Heart right ventricle (tissue), 16 donors: Measurements from ENCODE around the gene CAPN15. TPM values are rescaled to one million over a fixed set of nuclear protein-coding genes. Genes with fewer than 3 reads are reported as not detected.
A peak's percentile ranks its signal among the peaks of the same experiment; 100 is the strongest.
"Not testable (repeated sequence)": the region's sequence is repeated elsewhere in the genome, so short reads cannot be mapped to it uniquely, and the experiment has no call there.

Experiments used
- ATAC-seq, 8 donors: fragments of 200-7000 bp; cut with Tn5 transposase; one replicate each; pipeline ENCODE4 v1.9.1; 2020; ENCODE audit warnings: mild to moderate bottlenecking in 8 of 8, moderate library complexity in 8 of 8, moderate number of reproducible peaks in 1 of 8
- DNase-seq, 2 donors: peaks; one replicate each; pipeline ENCODE4 v3.0.0-alpha.2; 2020
- H3K27ac ChIP-seq, 10 donors: fragments of 200-600 bp; sonication (generic) in 2 of 10; one replicate each; pipeline versions ENCODE4 v1.5.0 to v1.8.0; 2020 to 2022; ENCODE audit warnings: mild to moderate bottlenecking in 3 of 10
- H3K27me3 ChIP-seq, 7 donors: fragments of 200-600 bp; one replicate each; pipeline ENCODE4 v1.8.0; 2021 to 2022; ENCODE audit warnings: mild to moderate bottlenecking in 2 of 7
- H3K36me3 ChIP-seq, 9 donors: fragments of 200-600 bp; sonication (generic) in 1 of 9; one replicate each; pipeline versions ENCODE4 v1.5.0 to v1.8.0; 2020 to 2022; ENCODE audit warnings: mild to moderate bottlenecking in 2 of 9
- H3K4me1 ChIP-seq, 9 donors: fragments of 200-600 bp; sonication (generic) in 1 of 9; one replicate each; pipeline versions ENCODE4 v1.5.0 to v1.8.0; 2020 to 2022; ENCODE audit warnings: mild to moderate bottlenecking in 4 of 9
- H3K4me3 ChIP-seq, 10 donors: fragments of 200-600 bp; sonication (generic) in 2 of 10; one replicate each; pipeline versions ENCODE4 v1.5.0 to v1.8.0; 2020 to 2022; ENCODE audit warnings: mild to moderate bottlenecking in 7 of 10, moderate library complexity in 2 of 10
- H3K9me3 ChIP-seq, 11 donors: fragments of 200-600 bp in 10 of 11; sonication (generic) in 2 of 11; one replicate each; pipeline versions ENCODE4 v1.5.0 to v1.8.0; 2013 to 2022; ENCODE audit warnings: mild to moderate bottlenecking in 2 of 11, control low read depth in 1 of 11, moderate library complexity in 1 of 11
- CTCF ChIP-seq, 9 donors: fragments of 200-600 bp; sonication (generic) in 2 of 9; IDR thresholded peaks; one replicate each; pipeline versions ENCODE4 v1.5.0 to v1.8.0; 2021 to 2022; ENCODE audit warnings: antibody characterized with exemption in 9 of 9, mild to moderate bottlenecking in 5 of 9, moderate library complexity in 1 of 9
- WGBS, 2 donors: extraction: QIAGEN DNeasy Blood & Tissue Kit; methylation state at CpG; one replicate each; pipeline ENCODE4 v1.1.7; 2013; ENCODE audit warnings: inconsistent platforms in 1 of 2; 5-methylcytosine and 5-hydroxymethylcytosine counted together
- intact Hi-C, 10 donors: fragments of 100-400 bp; cut with DNase I; formaldehyde crosslinking; loops; one replicate each; pipeline versions ENCODE4 v1.11.1 to v1.14.2; 2022
- polyA plus RNA-seq, 2 donors: library from polyadenylated mRNA; stranded (reverse); fragments of 200-250 nt; gene quantifications; one replicate each; pipeline ENCODE4 v1.2.3, GENCODE V29; 2013
- total RNA-seq, 10 donors: library from RNA; stranded (reverse); fragmentation: NEBNext Ultra II Directional in 3 of 10; extraction: Animal tissue kit (Norgen Biotek cat#: 25700) in 3 of 10; gene quantifications; one replicate each; pipeline versions ENCODE4 v1.2.1 to v1.2.4, GENCODE V29; 2021 to 2023
- donor health status: Arrhythmogenic right ventricular cardiomyopathy.
- donor health status: ischemic (EF 13 %, LVEDD 7.1; RV severe dilation, severe dysfunction).
- donor health status: healthy with polysubstance abuse.
- donor health status: DM: no; HTN: yes; CAD: no.
- donor health status: DM: no; HTN: no; CAD: no.
- donor health status: ischemic (EF 25% LVEDD 6.9; RV normal size, moderate dysfunction).
- donor health status: ischemic (EF 25% LVEDD 5.7; RV mildly dilated, moderate dysfunction).
- donor health status: healthy.
- donor health status: DM: yes; HTN: yes; CAD: no.
- donor health status: Ischemic cardiomyopathy.
- donor health status: ischemic (EF 35%, LVEDD 5.7; RV mildly dilated, moderate dysfunction).
- donor health status: nonischemic (EF 11% LVEDD 7.7; RV severe dilation, severe dysfunction).
- donor health status: DM: yes; HTN: yes; CAD: no.
- donor health status: PGD.
- donor health status: ischemic (EF 29% LVEDD 5.4; RV normal size, mild dysfunction).
- donor health status: nonischemic (EF 23%, LVEDD 6.1; RV moderate dilation, normal function).

The CAPN15 gene
- total and polyA plus RNA-seq, 12 donors = 11.1 to 39.5 (median 16.0) TPM

DNA sequence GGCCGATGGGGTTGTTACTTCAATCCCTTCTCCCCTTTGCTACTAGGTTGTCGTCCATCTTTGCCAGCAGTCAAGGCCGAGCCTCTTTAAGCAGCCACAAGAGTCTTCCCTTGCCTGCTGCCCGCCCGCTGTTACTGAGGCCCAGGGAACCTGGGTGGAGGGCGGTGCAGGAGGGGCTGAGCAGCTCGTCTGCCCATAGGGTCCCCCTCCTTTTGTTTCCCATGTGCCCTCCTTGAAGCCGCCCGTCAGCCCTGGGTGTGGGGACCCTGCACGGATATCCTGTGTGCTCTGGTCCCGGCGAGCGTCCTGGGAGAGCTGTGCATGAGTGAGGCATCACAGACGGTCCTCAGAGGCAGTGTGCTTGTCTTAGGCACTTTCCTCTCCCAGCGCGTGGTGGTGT lies 37.9 kb upstream of the CAPN15 start:
- no peak overlapping the region for H3K27ac ChIP-seq
- WGBS, 2 donors = 87 to 90% methylated on average over 16 of the region's 16 CpGs
- DNase-seq (no peak), ATAC-seq (no peak)
- no peaks in the 10 kb centered on the region for H3K27me3 ChIP-seq
- no peaks in the 10 kb centered on the region for H3K4me1 ChIP-seq
- H3K4me3 ChIP-seq = no peak overlapping the region
- no peak for TF ChIP-seq CTCF (IDR thresholded peaks at IDR 0.05)
- H3K9me3 ChIP-seq = no peaks in the 10 kb centered on the region
- intact Hi-C loops = loop anchor here in 1 of 10 donors (10.0 kb wide), 1 partner anchor 95 kb away; the partner anchor contains the start of gene NME4
- H3K36me3 ChIP-seq = peaks cover 0 to 57% (median 19%) of the 10 kb centered on the region in 9 donors

- Histone ChIP-seq H3K4me3 (no peak overlapping the region), H3K27ac (no peak overlapping the region), H3K36me3 (peaks cover 0 to 51% (median 19%) of the 10 kb centered on the region in 9 donors), H3K27me3 (no peaks in the 10 kb centered on the region), H3K4me1 (no peaks in the 10 kb centered on the region), H3K9me3 (no peaks in the 10 kb centered on the region)
- ATAC-seq = no peak
- no peak for DNase-seq
- 92 to 93% methylated on average over 10 of the region's 10 CpGs for WGBS, 2 donors
- TF ChIP-seq CTCF (IDR thresholded peaks at IDR 0.05) = no peak
- intact Hi-C loops = no loop called here
Measured at GRCh38 chr16:490768-491167, 36.7 kb upstream of the CAPN15 start.

DNA sequence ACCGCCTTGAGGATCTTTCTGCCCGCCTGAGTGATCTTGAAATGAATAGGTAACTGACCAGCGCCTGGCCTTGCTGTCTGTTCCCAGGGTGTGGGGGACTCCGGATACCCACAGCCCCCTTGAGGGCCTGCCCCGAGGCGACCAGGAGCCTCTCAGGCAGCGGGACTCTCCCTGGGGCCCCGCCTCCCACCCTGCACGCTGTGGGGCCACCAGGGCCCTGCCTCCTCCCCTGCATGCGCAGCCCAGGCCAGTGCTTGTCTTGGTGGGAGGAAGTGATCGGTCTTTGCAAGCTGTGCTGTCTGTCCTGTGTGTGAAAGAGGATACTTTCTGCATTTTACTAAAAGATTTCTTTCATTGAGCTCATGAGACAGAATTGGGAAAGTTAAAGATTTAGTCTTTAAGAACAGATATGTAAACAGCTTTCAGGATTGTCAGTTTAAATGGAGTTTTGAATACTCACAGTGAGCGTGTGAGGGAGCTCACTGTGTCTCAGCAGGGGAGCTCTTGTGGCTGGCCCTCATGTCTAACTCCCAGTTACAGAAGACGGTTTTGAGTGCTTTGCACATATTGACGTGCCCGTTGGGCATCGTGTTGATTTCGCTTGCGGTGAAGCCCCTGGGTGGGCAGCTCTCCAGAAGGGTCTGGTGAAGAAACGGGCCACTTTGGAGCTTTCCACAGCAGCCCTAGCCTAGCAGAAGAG lies 36.1 kb upstream of the CAPN15 start:
- no peak for ATAC-seq
- Histone ChIP-seq H3K27ac (no peak overlapping the region), H3K4me1 (no peaks in the 10 kb centered on the region), H3K27me3 (no peaks in the 10 kb centered on the region), H3K4me3 (no peak overlapping the region), H3K9me3 (no peaks in the 10 kb centered on the region), H3K36me3 (peaks cover 0 to 51% (median 19%) of the 10 kb centered on the region in 9 donors)
- no peak for DNase-seq
- 85 to 87% methylated on average over 19 of the region's 19 CpGs for WGBS, 2 donors
- TF ChIP-seq CTCF (IDR thresholded peaks at IDR 0.05) = no peak
- intact Hi-C loops = no loop called here

GRCh38 chr16:492211-492875 lies 35.2 kb upstream of the CAPN15 start:
- ATAC-seq = peak in 3 of 8 donors; percentile 40 to 78 (median 41)
- 92 to 93% methylated on average over 30 of the region's 30 CpGs for WGBS, 2 donors
- Histone ChIP-seq H3K4me3 (no peak overlapping the region), H3K9me3 (no peaks in the 10 kb centered on the region), H3K4me1 (no peaks in the 10 kb centered on the region), H3K27me3 (no peaks in the 10 kb centered on the region), H3K36me3 (peaks cover 0 to 59% (median 19%) of the 10 kb centered on the region in 9 donors), H3K27ac (no peak overlapping the region)
- no peak for TF ChIP-seq CTCF (IDR thresholded peaks at IDR 0.05)
- intact Hi-C loops = no loop called here
- DNase-seq = no peak

- H3K27me3 ChIP-seq, ATAC-seq, H3K27ac ChIP-seq, intact Hi-C loops, H3K4me3 ChIP-seq, H3K9me3 ChIP-seq, DNase-seq, H3K4me1 ChIP-seq: not testable (repeated sequence)
- H3K36me3 ChIP-seq = peaks cover 0 to 66% (median 21%) of the 10 kb centered on the region in 9 donors
- WGBS, 2 donors = 89 to 90% methylated on average over 15 of the region's 15 CpGs
Measured at GRCh38 chr16:494676-495075, 32.8 kb upstream of the CAPN15 start.
